ENCODE measurements around the gene ATG4A.

DNA sequence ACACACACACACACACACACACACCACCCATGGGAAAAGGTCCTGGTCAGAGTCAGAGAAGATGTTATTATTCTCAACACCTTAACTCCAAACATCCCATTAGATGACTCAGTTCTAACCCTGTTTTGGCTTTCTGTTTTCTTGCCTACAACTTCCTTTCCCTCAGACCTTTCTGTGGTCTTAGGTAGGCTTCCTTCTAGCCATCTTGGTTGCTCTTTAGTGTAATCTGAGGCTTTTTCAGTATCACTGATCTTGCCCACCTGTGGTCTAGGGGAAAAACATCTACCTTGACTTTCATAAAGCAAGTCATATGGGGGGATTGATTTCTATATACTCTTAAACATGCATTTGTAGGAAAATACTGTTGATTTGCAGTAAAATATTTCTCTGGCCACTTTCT lies 56.9 kb downstream of the ATG4A start:
- TF ChIP-seq POLR2A (IDR thresholded peaks at IDR 0.05; ENCODE audit: low read depth, low read length) (no peak), POLR2AphosphoS5 (IDR thresholded peaks at IDR 0.05; ENCODE audit: insufficient read depth, low read depth, low read length) (no peak), EZH2 (IDR thresholded peaks at IDR 0.05; ENCODE audit: borderline replicate concordance, low read depth, low read length, severe bottlenecking) (no peak), JUN (IDR thresholded peaks at IDR 0.05; ENCODE audit: borderline replicate concordance, insufficient read depth, insufficient read length, low read depth) (no peak), FOS (IDR thresholded peaks at IDR 0.05; ENCODE audit: borderline replicate concordance, insufficient read depth, low read length) (no peak)
- TF ChIP-seq, protein P1, sequence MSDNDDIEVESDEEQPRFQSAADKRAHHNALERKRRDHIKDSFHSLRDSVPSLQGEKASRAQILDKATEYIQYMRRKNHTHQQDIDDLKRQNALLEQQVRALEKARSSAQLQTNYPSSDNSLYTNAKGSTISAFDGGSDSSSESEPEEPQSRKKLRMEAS (IDR thresholded peaks at IDR 0.05; ENCODE audit: insufficient read depth, insufficient read length), result no peak
- TF ChIP-seq, protein P2, sequence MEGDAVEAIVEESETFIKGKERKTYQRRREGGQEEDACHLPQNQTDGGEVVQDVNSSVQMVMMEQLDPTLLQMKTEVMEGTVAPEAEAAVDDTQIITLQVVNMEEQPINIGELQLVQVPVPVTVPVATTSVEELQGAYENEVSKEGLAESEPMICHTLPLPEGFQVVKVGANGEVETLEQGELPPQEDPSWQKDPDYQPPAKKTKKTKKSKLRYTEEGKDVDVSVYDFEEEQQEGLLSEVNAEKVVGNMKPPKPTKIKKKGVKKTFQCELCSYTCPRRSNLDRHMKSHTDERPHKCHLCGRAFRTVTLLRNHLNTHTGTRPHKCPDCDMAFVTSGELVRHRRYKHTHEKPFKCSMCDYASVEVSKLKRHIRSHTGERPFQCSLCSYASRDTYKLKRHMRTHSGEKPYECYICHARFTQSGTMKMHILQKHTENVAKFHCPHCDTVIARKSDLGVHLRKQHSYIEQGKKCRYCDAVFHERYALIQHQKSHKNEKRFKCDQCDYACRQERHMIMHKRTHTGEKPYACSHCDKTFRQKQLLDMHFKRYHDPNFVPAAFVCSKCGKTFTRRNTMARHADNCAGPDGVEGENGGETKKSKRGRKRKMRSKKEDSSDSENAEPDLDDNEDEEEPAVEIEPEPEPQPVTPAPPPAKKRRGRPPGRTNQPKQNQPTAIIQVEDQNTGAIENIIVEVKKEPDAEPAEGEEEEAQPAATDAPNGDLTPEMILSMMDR (IDR thresholded peaks at IDR 0.05; ENCODE audit: extremely low read depth in 1 of 2, insufficient read depth in 1 of 2, low read depth in 1 of 2, low read length in 2 of 2), result no peak
